PC-9 (cell line): ENCODE measurements around the gene HBB. TPM values are rescaled to one million over a fixed set of nuclear protein-coding genes. Genes with fewer than 3 reads are reported as not detected.

ENCODE experiments used
- BruUV-seq: library from RNA; stranded (reverse); fragments of 400-500 nt; replicated peaks from 2 replicates; lab custom pipeline; 2021; lab: Mats Ljungman, UMichigan
- CTCF ChIA-PET: fragments of 300-600 bp; sonication (Branson Sonifier 250); formaldehyde crosslinking; loops from one replicate; lab custom pipeline; 2022; ENCODE audit warnings: antibody characterized with exemption; lab: Charles Lee
- POLR2A ChIA-PET: fragments of 300-600 bp; sonication (Branson Sonifier 250); formaldehyde crosslinking; loops from one replicate; lab custom pipeline; 2022; ENCODE audit warnings: antibody characterized with exemption; ENCODE audit not compliant: unreplicated experiment; lab: Charles Lee
- DNase-seq, 2 experiments: peaks; one replicate each; pipeline versions ENCODE4 v3.0.0 to v3.0.0-alpha.2; 2015 to 2022; ENCODE audit warnings: mixed read lengths in 1 of 2
- H2AFZ ChIP-seq: fragments of 200-600 bp; sonication (generic); 2 replicates; pipeline ENCODE4 v1.8.1; 2017; ENCODE audit warnings: antibody characterized with exemption
- H3F3A ChIP-seq: fragments of 200-600 bp; sonication (generic); 2 replicates; pipeline ENCODE4 v1.8.1; 2017; ENCODE audit warnings: antibody characterized with exemption, mild to moderate bottlenecking, low read depth; ENCODE audit not compliant: insufficient read depth
- H3K27ac ChIP-seq: fragments of 200-600 bp; sonication (generic); 2 replicates; pipeline ENCODE4 v1.6.1; 2016; ENCODE audit warnings: mixed run types
- H3K27me3 ChIP-seq: fragments of 200-600 bp; sonication (generic); 2 replicates; pipeline ENCODE4 v1.6.1; 2016; ENCODE audit warnings: low read depth, mixed run types; ENCODE audit not compliant: insufficient read depth
- H3K36me3 ChIP-seq: fragments of 200-600 bp; sonication (generic); 2 replicates; pipeline ENCODE4 v1.6.1; 2016; ENCODE audit warnings: low read depth, mixed run types
- H3K4me1 ChIP-seq: fragments of 200-600 bp; sonication (generic); replicated peaks from 2 replicates; pipeline ENCODE4 v1.6.1; 2016; ENCODE audit warnings: mixed run types; ENCODE audit not compliant: insufficient read depth
- H3K4me2 ChIP-seq: fragments of 200-600 bp; sonication (generic); 2 replicates; pipeline ENCODE4 v1.6.1; 2017; ENCODE audit warnings: mixed run types
- H3K4me3 ChIP-seq: fragments of 200-600 bp; sonication (generic); 2 replicates; pipeline ENCODE4 v1.6.1; 2016; ENCODE audit warnings: mixed run types
- H3K79me2 ChIP-seq: fragments of 200-600 bp; sonication (generic); 2 replicates; pipeline ENCODE4 v1.6.1; 2017; ENCODE audit warnings: low read depth, mixed run types
- H3K9me2 ChIP-seq: fragments of 200-600 bp; sonication (generic); 2 replicates; pipeline ENCODE4 v1.8.1; 2017; ENCODE audit warnings: mild to moderate bottlenecking; ENCODE audit not compliant: insufficient read depth
- H3K9me3 ChIP-seq: fragments of 200-600 bp; sonication (generic); 2 replicates; pipeline ENCODE4 v1.8.1; 2016; ENCODE audit warnings: low read depth; ENCODE audit not compliant: insufficient read depth
- H4K20me1 ChIP-seq: fragments of 200-600 bp; sonication (generic); 2 replicates; pipeline ENCODE4 v1.8.1; 2017; ENCODE audit not compliant: insufficient read depth
- EZH2 ChIP-seq: fragments of 200-600 bp; sonication (generic); IDR thresholded peaks from 2 replicates; pipeline ENCODE4 v1.8.0; 2017; ENCODE audit warnings: antibody characterized with exemption, low read depth
- intact Hi-C: fragments of 100-400 bp; cut with micrococcal nuclease; formaldehyde crosslinking; loops from one replicate; pipeline ENCODE4 v1.10.0; 2022; ENCODE audit not compliant: unreplicated experiment
- total RNA-seq: library from RNA; stranded (reverse); gene quantifications from 2 replicates; pipeline ENCODE4 v1.2.3, GENCODE V29; 2021
- TF ChIP-seq, protein P1 (sequence below): fragments of 200-600 bp; sonication (generic); conservative IDR thresholded peaks from 2 replicates; pipeline ENCODE4 v1.6.1; 2017; ENCODE audit warnings: mixed run types, antibody characterized with exemption, mild to moderate bottlenecking, moderate library complexity

HBB gene
- total RNA-seq, 1 experiment from 2014 or later = not detected

DNA sequence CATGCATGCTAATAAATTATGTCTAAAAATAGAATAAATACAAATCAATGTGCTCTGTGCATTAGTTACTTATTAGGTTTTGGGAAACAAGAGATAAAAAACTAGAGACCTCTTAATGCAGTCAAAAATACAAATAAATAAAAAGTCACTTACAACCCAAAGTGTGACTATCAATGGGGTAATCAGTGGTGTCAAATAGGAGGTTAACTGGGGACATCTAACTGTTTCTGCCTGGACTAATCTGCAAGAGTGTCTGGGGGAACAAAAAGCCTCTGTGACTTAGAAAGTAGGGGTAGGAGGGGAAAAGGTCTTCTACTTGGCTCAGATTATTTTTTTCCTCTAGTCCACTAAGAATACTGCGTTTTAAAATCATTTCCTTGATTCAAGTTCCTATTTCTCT is 810 bp upstream of the HBB start:
- Histone ChIP-seq H3K4me2 (no peak overlapping the region), H3K9me2 (no peaks in the 10 kb centered on the region), H2AFZ (no peak overlapping the region), H3K36me3 (no peaks in the 10 kb centered on the region), H3K9me3 (no peaks in the 10 kb centered on the region), H3K4me3 (no peak overlapping the region), H3K27me3 (no peaks in the 10 kb centered on the region), H3F3A (no peaks in the 10 kb centered on the region), H3K79me2 (no peaks in the 10 kb centered on the region), H3K27ac (no peak overlapping the region), H4K20me1 (no peaks in the 10 kb centered on the region), H3K4me1 (no peaks in the 10 kb centered on the region)
- DNase-seq = no peak
- ChIA-PET POLR2A (no interaction called here), CTCF (no interaction called here)
- TF ChIP-seq, protein P1, sequence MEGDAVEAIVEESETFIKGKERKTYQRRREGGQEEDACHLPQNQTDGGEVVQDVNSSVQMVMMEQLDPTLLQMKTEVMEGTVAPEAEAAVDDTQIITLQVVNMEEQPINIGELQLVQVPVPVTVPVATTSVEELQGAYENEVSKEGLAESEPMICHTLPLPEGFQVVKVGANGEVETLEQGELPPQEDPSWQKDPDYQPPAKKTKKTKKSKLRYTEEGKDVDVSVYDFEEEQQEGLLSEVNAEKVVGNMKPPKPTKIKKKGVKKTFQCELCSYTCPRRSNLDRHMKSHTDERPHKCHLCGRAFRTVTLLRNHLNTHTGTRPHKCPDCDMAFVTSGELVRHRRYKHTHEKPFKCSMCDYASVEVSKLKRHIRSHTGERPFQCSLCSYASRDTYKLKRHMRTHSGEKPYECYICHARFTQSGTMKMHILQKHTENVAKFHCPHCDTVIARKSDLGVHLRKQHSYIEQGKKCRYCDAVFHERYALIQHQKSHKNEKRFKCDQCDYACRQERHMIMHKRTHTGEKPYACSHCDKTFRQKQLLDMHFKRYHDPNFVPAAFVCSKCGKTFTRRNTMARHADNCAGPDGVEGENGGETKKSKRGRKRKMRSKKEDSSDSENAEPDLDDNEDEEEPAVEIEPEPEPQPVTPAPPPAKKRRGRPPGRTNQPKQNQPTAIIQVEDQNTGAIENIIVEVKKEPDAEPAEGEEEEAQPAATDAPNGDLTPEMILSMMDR = no peak
- no peak for TF ChIP-seq EZH2
- BruUV-seq = no TSS peak
- intact Hi-C loops = no loop called here

DNA sequence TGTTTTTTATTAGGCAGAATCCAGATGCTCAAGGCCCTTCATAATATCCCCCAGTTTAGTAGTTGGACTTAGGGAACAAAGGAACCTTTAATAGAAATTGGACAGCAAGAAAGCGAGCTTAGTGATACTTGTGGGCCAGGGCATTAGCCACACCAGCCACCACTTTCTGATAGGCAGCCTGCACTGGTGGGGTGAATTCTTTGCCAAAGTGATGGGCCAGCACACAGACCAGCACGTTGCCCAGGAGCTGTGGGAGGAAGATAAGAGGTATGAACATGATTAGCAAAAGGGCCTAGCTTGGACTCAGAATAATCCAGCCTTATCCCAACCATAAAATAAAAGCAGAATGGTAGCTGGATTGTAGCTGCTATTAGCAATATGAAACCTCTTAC is 1.4 kb downstream of the HBB start:
- POLR2A ChIA-PET = no interaction called here
- CTCF ChIA-PET = no interaction called here
- no peaks in the 10 kb centered on the region for H3K4me1 ChIP-seq
- H3K4me2 ChIP-seq = no peak overlapping the region
- H3K36me3 ChIP-seq = no peaks in the 10 kb centered on the region
- no peaks in the 10 kb centered on the region for H3K27me3 ChIP-seq
- H3K9me2 ChIP-seq = no peaks in the 10 kb centered on the region
- H4K20me1 ChIP-seq = no peaks in the 10 kb centered on the region
- no TSS peak for BruUV-seq
- H3K27ac ChIP-seq = no peak overlapping the region
- intact Hi-C loops = no loop called here
- H3K79me2 ChIP-seq = no peaks in the 10 kb centered on the region
- no peak overlapping the region for H2AFZ ChIP-seq
- DNase-seq = no peak
- no peak overlapping the region for H3K4me3 ChIP-seq
- H3F3A ChIP-seq = no peaks in the 10 kb centered on the region
- no peak for TF ChIP-seq EZH2
- TF ChIP-seq, protein P1 = no peak
- H3K9me3 ChIP-seq = no peaks in the 10 kb centered on the region

DNA sequence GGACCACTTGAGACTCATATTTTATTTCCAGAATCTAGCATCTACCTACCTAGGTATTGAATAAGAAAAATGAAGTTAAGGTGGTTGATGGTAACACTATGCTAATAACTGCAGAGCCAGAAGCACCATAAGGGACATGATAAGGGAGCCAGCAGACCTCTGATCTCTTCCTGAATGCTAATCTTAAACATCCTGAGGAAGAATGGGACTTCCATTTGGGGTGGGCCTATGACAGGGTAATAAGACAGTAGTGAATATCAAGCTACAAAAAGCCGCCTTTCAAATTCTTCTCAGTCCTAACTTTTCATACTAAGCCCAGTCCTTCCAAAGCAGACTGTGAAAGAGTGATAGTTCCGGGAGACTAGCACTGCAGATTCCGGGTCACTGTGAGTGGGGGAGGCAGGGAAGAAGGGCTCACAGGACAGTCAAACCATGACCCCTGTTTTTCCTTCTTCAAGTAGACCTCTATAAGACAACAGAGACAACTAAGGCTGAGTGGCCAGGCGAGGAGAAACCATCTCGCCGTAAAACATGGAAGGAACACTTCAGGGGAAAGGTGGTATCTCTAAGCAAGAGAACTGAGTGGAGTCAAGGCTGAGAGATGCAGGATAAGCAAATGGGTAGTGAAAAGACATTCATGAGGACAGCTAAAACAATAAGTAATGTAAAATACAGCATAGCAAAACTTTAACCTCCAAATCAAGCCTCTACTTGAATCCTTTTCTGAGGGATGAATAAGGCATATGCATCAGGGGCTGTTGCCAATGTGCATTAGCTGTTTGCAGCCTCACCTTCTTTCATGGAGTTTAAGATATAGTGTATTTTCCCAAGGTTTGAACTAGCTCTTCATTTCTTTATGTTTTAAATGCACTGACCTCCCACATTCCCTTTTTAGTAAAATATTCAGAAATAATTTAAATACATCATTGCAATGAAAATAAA is 2.1 kb downstream of the HBB start:
- Histone ChIP-seq H3K27me3 (no peaks in the 10 kb centered on the region), H3K36me3 (no peaks in the 10 kb centered on the region)
- POLR2A ChIA-PET = no interaction called here

More for the DNA sequence above, 2.1 kb downstream of the HBB start:
- Histone ChIP-seq H3K4me2 (no peak overlapping the region), H3K9me2 (no peaks in the 10 kb centered on the region), H2AFZ (no peak overlapping the region), H4K20me1 (no peaks in the 10 kb centered on the region), H3K4me3 (no peak overlapping the region), H3K9me3 (no peaks in the 10 kb centered on the region), H3K79me2 (no peaks in the 10 kb centered on the region), H3F3A (no peaks in the 10 kb centered on the region), H3K4me1 (no peaks in the 10 kb centered on the region), H3K27ac (no peak overlapping the region)
- no TSS peak for BruUV-seq
- intact Hi-C loops = no loop called here
- CTCF ChIA-PET = no interaction called here
- TF ChIP-seq, protein P1 = no peak
- no peak for TF ChIP-seq EZH2
- DNase-seq = no peak
